GM18505 (cell line): ENCODE measurements around the gene LGALS1.
A peak's percentile ranks its signal among the peaks of the same experiment; 100 is the strongest.
"Not testable (repeated sequence)": the region's sequence is repeated elsewhere in the genome, so short reads cannot be mapped to it uniquely, and the experiment has no call there.

Experiments
- ATAC-seq: cut with Tn5 transposase; IDR thresholded peaks from one replicate; pipeline ENCODE4 v1.9.1; 2021; ENCODE audit not compliant: unreplicated experiment
- POLR2A ChIP-seq: IDR thresholded peaks from 4 replicates; pipeline ENCODE4 v1.6.1; 2011; ENCODE audit warnings: borderline replicate concordance; ENCODE audit not compliant: insufficient read depth, insufficient read length; ENCODE audit errors: extremely low read depth

LGALS1 gene

DNA sequence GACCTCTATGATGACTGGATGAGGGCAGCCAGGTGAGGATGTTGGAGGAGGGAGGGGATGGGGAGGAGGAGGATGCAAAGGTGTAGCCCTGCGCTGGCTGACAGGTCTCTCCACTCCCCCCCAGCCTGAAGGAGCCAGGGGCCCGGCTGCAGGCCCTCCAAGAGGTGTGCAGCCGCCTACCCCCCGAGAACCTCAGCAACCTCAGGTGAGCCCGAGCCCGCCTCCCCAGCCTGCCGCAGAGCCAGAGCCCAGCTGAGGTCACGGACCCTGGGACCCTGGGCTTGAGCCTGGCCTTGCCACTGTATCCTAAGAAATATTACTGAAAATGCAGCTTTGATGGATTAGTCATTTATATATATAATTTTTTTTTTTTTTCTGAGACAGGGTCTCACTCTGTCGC lies 28.1 kb upstream of the LGALS1 start:
- ATAC-seq: no peak
- TF ChIP-seq POLR2A: no peak

GRCh38 chr22:37647928-37648327 lies 27.5 kb upstream of the LGALS1 start:
- TF ChIP-seq POLR2A: no peak
- ATAC-seq: no peak

DNA sequence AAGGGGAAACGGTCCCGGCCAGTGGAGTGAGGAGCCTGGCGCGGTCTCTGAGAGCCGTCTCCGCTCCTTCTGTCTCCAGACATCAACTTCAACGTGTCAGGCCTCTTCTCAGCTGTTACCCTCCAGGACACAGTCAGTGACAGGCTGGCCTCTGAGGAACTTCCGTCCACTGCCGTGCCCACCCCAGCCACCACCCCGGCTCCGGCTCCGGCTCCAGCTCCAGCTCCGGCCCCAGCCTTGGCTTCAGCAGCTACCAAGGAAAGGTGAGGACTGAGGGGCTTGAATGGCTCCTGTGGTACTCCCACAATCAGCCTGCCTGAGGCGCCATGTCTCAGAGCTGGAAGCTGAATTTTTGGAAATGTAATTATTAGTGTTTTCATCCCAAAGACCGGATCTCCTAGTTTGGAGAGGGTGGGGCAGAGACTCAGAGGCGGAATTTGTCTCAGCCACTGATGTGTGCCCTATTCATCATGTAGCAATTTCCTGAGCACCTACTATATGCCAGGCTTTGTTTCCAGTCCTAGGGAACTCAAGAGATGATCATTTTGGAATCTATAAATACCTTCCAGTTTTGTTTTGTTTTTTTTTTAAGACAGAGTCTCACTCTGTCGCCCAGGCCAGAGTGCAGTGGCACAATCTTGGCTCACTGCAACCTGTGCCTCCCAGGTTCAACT lies 24.8 kb upstream of the LGALS1 start:
- no peak for TF ChIP-seq POLR2A
- ATAC-seq: no peak

DNA sequence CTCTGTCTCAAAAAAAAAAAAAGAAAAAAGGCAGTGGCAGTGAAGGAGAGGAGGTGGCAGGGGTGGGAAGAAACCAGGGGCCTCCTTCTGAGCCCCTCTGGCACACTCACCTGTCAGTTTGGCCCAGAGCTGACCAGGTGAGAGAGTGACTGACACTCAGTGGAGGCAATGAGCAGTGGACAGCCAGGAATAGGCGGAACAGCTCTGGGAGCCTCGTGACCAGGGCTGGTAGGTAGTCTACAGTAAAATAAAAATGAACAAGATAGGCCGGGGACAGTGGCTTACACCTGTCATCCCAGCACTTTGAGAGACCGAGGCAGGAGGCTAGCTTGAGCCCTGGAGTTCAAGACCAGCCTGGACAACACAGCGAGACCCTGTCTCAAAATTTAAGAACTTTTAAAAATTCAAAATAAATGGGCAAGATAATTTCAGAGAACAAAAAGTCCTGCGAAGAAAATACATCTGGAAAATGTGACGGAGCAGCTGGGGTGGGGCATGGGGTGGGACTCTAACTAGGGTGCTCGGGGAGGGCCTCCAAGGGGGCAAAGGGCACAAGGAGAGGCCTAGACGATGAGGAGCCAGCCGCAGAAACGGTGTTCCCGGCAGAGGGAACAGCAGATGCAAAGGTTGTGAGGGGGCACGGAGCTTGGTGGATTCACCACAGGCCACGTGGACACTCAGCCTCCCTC lies 20.7 kb upstream of the LGALS1 start:
- TF ChIP-seq POLR2A: no peak
- ATAC-seq: no peak

DNA sequence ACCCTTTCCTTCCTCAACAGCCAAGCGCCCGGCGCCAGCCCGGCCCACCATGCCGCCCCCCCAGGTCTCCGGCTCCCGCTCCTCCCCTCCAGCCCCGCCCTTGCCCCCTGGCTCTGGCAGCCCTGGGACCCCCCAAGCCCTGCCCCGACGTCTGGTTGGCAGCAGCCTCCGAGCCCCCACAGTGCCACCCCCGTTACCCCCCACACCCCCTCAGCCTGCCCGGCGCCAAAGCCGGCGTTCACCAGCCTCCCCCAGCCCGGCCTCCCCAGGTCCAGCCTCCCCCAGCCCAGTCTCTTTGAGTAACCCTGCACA lies 20.2 kb upstream of the LGALS1 start:
- TF ChIP-seq POLR2A: no peak
- no peak for ATAC-seq

- not testable (repeated sequence) for ATAC-seq
Observed at GRCh38 chr22:37656583-37656982, 18.9 kb upstream of the LGALS1 start.

DNA sequence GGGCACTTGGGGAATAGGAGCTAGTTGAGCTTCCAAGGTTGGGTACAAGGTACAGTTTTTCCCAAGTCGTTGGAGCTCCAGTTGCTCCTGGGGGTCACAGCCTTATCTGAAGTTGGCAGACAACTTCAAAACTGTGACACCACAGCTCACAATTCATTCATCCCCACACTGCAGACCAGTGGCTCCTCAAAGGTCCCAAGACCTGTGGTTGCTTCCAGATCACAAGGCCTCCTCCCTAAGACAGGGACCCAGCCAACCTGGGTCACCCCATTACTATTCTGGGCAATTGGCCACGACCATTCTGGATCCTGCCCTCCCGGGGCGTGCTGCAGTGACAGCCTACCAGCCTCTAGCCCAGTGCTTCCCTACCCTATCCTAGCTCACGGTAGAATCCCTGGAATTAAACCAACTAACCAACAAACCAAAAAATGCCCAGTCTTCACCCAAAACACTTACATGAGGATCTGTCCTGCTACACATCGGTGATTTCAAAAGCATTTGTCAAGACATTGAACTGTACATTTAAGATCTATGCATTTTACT lies 17.8 kb upstream of the LGALS1 start:
- peak; percentile 10 for TF ChIP-seq POLR2A
- ATAC-seq: no peak

GRCh38 chr22:37658133-37659065 lies 17.0 kb upstream of the LGALS1 start, which contains the start of gene PDXP:
Gene PDXP, plus strand, starts transcription at chr22:37658723. Its CDS starts 60 bp downstream, at chr22:37658783.
- TF ChIP-seq POLR2A: peak; percentile 81
- ATAC-seq: peak; percentile 72

DNA sequence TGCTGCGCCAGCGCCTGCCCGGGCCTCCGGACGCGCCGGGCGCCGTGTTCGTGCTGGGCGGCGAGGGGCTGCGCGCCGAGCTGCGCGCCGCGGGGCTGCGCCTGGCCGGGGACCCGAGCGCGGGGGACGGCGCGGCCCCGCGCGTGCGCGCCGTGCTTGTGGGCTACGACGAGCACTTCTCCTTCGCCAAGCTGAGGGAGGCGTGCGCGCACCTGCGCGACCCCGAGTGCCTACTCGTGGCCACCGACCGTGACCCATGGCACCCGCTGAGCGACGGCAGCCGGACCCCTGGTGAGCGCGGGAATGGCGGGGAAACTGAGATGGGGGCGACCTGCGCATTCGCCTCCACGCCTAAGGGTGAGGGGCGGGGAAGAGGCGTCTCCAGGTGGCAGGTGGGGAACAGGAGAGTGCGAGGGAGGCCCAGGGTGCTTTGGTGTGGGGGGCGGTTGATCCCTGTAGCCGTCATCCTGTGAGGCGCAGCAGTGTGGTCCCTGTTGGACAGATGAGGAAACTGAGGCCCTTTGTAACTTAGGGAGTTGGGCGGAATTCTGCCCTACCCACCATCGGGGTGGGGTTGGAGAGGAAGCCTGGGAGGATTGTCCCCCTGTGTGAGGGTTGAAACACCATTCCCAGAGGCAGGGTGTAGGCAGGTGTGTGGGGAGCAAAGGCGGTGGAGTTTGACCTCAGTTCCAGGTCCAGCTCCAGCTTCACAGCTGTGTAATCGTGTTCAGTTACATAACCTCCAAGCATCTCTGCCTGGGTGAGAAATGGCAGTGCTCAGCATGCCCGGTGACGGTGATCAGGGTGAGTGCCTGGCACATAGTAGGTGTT lies 16.2 kb upstream of the LGALS1 start:
- TF ChIP-seq POLR2A: no peak
- ATAC-seq: peak; percentile 8

DNA sequence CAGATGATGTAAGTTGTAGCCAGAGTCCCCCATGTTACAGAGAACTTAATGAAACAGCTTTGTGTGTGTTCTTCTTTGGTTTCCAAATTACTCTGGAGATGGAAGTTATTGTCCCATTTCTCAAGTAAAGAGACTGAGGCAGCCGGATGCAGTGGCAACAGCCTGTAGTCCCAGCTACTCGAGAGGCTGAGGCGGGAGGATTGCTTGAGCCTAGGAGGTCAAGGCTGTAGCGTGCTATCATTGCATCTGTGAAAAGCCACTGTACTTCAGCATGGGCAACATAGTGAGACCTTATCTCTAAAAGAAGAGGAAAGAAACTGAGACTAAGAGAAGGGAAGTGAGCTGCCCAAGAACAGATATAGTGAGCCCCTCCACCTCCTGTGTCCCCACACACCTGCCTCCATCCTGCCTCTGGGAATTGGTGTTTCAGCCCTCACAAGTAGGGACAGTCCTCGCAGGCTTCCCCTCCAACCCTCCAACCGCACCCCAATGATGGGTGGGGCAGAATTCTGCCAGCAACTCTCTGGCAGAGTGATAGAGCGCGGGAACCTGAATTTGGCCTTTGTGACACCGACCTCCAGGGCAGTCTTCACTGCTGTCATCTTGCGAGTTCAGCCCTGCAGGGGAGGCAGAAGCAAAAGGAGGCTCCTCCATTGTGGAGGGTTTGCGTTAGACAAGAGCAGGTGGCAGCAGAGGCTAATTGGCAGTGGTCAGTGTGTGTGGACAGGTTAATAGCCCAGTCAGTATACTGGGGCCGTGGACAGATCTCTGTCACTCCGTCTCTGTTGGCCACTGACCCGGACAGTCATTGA lies 15.3 kb upstream of the LGALS1 start:
- no peak for ATAC-seq
- no peak for TF ChIP-seq POLR2A

- no peak for TF ChIP-seq POLR2A
- no peak for ATAC-seq
Observed at GRCh38 chr22:37660709-37661045, 14.8 kb upstream of the LGALS1 start.
